AG10803 (cell line): Measurements from ENCODE around the gene TTLL5.

Experiments
- DNase-seq: peaks from one replicate; pipeline ENCODE4 v3.0.0; 2010; ENCODE audit warnings: low read depth
- H3K4me3 ChIP-seq: 2 replicates; pipeline ENCODE4 v1.5.1; 2011; ENCODE audit warnings: mild to moderate bottlenecking, low read length, control low read depth
- CTCF ChIP-seq: conservative IDR thresholded peaks from 2 replicates; pipeline ENCODE4 v1.5.1; 2011; ENCODE audit warnings: mild to moderate bottlenecking, low read length, control low read depth, inconsistent platforms

Gene TTLL5

GRCh38 chr14:75993567-75994041 lies 332.6 kb downstream of the TTLL5 start:
- no peak for DNase-seq
- no peak for TF ChIP-seq CTCF
- no peak overlapping the region for H3K4me3 ChIP-seq

- TF ChIP-seq CTCF, result no peak
- peak overlapping the region; percentile 10 for H3K4me3 ChIP-seq
- DNase-seq, result peak; percentile 88
Measured at GRCh38 chr14:75995372-75996041, 334.5 kb downstream of the TTLL5 start.

- TF ChIP-seq CTCF, result no peak
- no peak overlapping the region for H3K4me3 ChIP-seq
- no peak for DNase-seq
Measured at GRCh38 chr14:75996488-75996887, 335.4 kb downstream of the TTLL5 start.

- no peak overlapping the region for H3K4me3 ChIP-seq
- DNase-seq, result no peak
- TF ChIP-seq CTCF, result no peak
Measured at GRCh38 chr14:75999511-76000190, 338.6 kb downstream of the TTLL5 start.

GRCh38 chr14:76002383-76002782 lies 341.3 kb downstream of the TTLL5 start:
- H3K4me3 ChIP-seq, result no peak overlapping the region
- no peak for TF ChIP-seq CTCF
- no peak for DNase-seq
